B cell (primary cell): ENCODE measurements around the gene UBE3C. TPM values are rescaled to one million over a fixed set of nuclear protein-coding genes. Genes with fewer than 3 reads are reported as not detected.

Source experiments
- ATAC-seq: fragments of 200-7000 bp; cut with Tn5 transposase; one replicate; pipeline ENCODE4 v1.10.0; 2021; ENCODE audit warnings: low read depth, mild to moderate bottlenecking, moderate number of reproducible peaks, moderate library complexity
- CTCF ChIA-PET: fragments of 350-600 bp; sonication (Branson Sonifier 250); formaldehyde crosslinking; loops from one replicate; lab custom pipeline; 2021; ENCODE audit warnings: antibody characterized with exemption, inconsistent platforms; lab: Charles Lee
- POLR2A ChIA-PET: fragments of 350-600 bp; sonication (Branson Sonifier 250); formaldehyde crosslinking; loops from one replicate; lab custom pipeline; 2021; ENCODE audit warnings: antibody characterized with exemption; lab: Charles Lee
- DNase-seq: peaks from one replicate; pipeline ENCODE4 v3.0.0; 2013
- H2AFZ ChIP-seq: 2 replicates; pipeline ENCODE4 v1.6.1; 2012; ENCODE audit warnings: mild to moderate bottlenecking, low read depth, low read length; ENCODE audit not compliant: insufficient read depth, poor library complexity, severe bottlenecking
- H3K27ac ChIP-seq, 2 donors: 1 replicate in 1 of 2; 2 replicates in 1 of 2; pipeline ENCODE4 v1.5.1; 2012 to 2013; ENCODE audit warnings: low read length in 2 of 2, mild to moderate bottlenecking in 2 of 2, moderate library complexity in 1 of 2
- H3K27me3 ChIP-seq, 4 experiments: fragments of 200-600 bp in 1 of 4; sonication (generic) in 1 of 4; replicated peaks in 1 of 4; 1 replicate in 2 of 4; 2 replicates in 2 of 4; pipeline versions ENCODE4 v1.6.1 to v1.7.0; 2013 to 2016; ENCODE audit warnings: low read length in 3 of 4, mild to moderate bottlenecking in 2 of 4, mixed read lengths in 1 of 4, moderate library complexity in 1 of 4; ENCODE audit not compliant: insufficient read depth in 4 of 4, control insufficient read depth in 3 of 4; ENCODE audit errors: control extremely low read depth in 1 of 4
- H3K36me3 ChIP-seq, 2 experiments: replicated peaks in 1 of 2; 1 replicate in 1 of 2; 2 replicates in 1 of 2; pipeline versions ENCODE4 v1.6.1 to v1.7.1; 2013; ENCODE audit warnings: low read length in 1 of 2; ENCODE audit not compliant: insufficient read depth in 2 of 2, control insufficient read depth in 1 of 2; ENCODE audit errors: control extremely low read depth in 1 of 2, extremely low read depth in 1 of 2
- H3K4me1 ChIP-seq, 2 donors: fragments of 200-600 bp in 1 of 2; sonication (generic) in 1 of 2; 1 replicate in 1 of 2; 2 replicates in 1 of 2; pipeline versions ENCODE4 v1.5.1 to v1.6.1; 2013 to 2017; ENCODE audit warnings: low read length in 2 of 2; ENCODE audit not compliant: control insufficient read depth in 2 of 2, insufficient read depth in 2 of 2
- H3K4me2 ChIP-seq: replicated peaks from 2 replicates; pipeline ENCODE3; 2012; ENCODE audit warnings: mild to moderate bottlenecking, low read depth, low read length; ENCODE audit not compliant: poor library complexity, severe bottlenecking
- H3K4me3 ChIP-seq, 5 experiments: fragments of 200-600 bp in 1 of 5; sonication (generic) in 1 of 5; 1 replicate in 3 of 5; 2 replicates in 2 of 5; pipeline versions ENCODE4 v1.5.1 to v1.7.0; 2011 to 2016; ENCODE audit warnings: low read length in 4 of 5, mild to moderate bottlenecking in 4 of 5, low read depth in 2 of 5, control low read depth in 1 of 5, moderate library complexity in 1 of 5; ENCODE audit not compliant: insufficient read depth in 1 of 5; ENCODE audit errors: control extremely low read depth in 1 of 5, extremely low read depth in 1 of 5
- H3K79me2 ChIP-seq: fragments of 200-600 bp; sonication (generic); one replicate; pipeline ENCODE4 v1.6.0; 2016; ENCODE audit warnings: low read length; ENCODE audit not compliant: control insufficient read depth, insufficient read depth
- H3K9ac ChIP-seq: fragments of 200-600 bp; sonication (generic); 2 replicates; pipeline ENCODE4 v1.6.1; 2017; ENCODE audit warnings: mild to moderate bottlenecking, low read length, moderate library complexity
- H3K9me3 ChIP-seq, 3 donors: one replicate each; pipeline versions ENCODE4 v1.6.1 to v1.7.1; 2013; ENCODE audit warnings: low read length in 2 of 3; ENCODE audit not compliant: control insufficient read depth in 2 of 3, insufficient read depth in 1 of 3; ENCODE audit errors: control extremely low read depth in 1 of 3
- H4K20me1 ChIP-seq: 2 replicates; pipeline ENCODE4 v1.6.0; 2012; ENCODE audit warnings: mild to moderate bottlenecking, low read length; ENCODE audit not compliant: insufficient read depth, control insufficient read depth, poor library complexity, severe bottlenecking
- H3K27ac Mint-ChIP-seq: one replicate; pipeline ENCODE4 v1.8.0; 2021; ENCODE audit warnings: mixed read lengths
- H3K27me3 Mint-ChIP-seq: one replicate; pipeline ENCODE4 v1.8.0; 2021; ENCODE audit warnings: mixed read lengths
- H3K4me1 Mint-ChIP-seq: one replicate; pipeline ENCODE4 v1.8.0; 2021; ENCODE audit warnings: mixed read lengths
- H3K4me3 Mint-ChIP-seq: one replicate; pipeline ENCODE4 v1.8.0; 2021; ENCODE audit warnings: mixed read lengths
- H3K9me3 Mint-ChIP-seq: one replicate; pipeline ENCODE4 v1.8.0; 2022; ENCODE audit warnings: mixed read lengths; ENCODE audit not compliant: insufficient read depth
- EZH2 ChIP-seq: IDR thresholded peaks from 2 replicates; pipeline ENCODE4 v1.6.1; 2012; ENCODE audit warnings: borderline replicate concordance, low read depth, mild to moderate bottlenecking, moderate library complexity, low read length; ENCODE audit not compliant: insufficient read depth, poor library complexity, severe bottlenecking
- WGBS: methylation state at CpG from one replicate; pipeline ENCODE4 v1.1.5; 2013; ENCODE audit warnings: missing lambda C conversion rate; ENCODE audit not compliant: insufficient coverage; 5-methylcytosine and 5-hydroxymethylcytosine counted together
- intact Hi-C: fragments of 100-400 bp; cut with micrococcal nuclease; formaldehyde crosslinking; loops from one replicate; pipeline ENCODE4 v1.10.0; 2022
- polyA plus RNA-seq: library from polyadenylated mRNA; depleted of rRNA; stranded (reverse); fragments of >200 nt; gene quantifications from 2 replicates; pipeline ENCODE4 v1.2.3, GENCODE V29; 2012
- total RNA-seq, 2 donors: library from RNA; stranded (reverse); fragments of 120-200 nt in 1 of 2; gene quantifications; 1 replicate in 1 of 2; 2 replicates in 1 of 2; pipeline versions ENCODE4 v1.2.3 to v1.2.4, GENCODE V29; 2013 to 2022
- TF ChIP-seq, protein P1 (sequence below): fragments of 200-600 bp; IDR thresholded peaks from one replicate; pipeline ENCODE4 v1.8.0; 2022; ENCODE audit warnings: antibody characterized with exemption, mild to moderate bottlenecking

UBE3C gene
- total and polyA plus RNA-seq, 2 donors (not counting 1 experiment from before 2014, with no cell fraction given): 17.8 to 66.5 TPM

DNA sequence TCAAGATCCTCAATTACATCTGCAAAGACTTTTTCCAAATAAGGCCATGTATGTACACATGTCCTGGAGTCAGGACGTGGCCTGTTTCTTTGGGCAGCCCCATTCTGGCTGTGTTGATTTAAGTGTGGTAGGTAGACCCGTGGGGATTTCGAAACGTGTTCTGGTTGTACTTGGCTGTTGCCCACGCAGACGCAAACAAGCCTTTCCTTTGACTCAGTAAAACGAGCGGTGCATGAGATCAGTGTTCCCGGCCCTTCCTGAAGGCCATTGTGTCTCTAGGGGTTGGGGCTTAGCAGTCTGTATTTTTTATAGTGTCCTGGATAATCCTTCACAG lies 133.2 kb downstream of the UBE3C start:
- Mint-ChIP-seq H3K27ac (no peak overlapping the region), H3K4me3 (no peak overlapping the region), H3K9me3 (no peaks in the 10 kb centered on the region), H3K4me1 (peaks cover 3% of the 10 kb centered on the region), H3K27me3 (no peaks in the 10 kb centered on the region)
- Histone ChIP-seq H2AFZ (no peak overlapping the region), H3K36me3 (peaks cover 5 to 25% of the 10 kb centered on the region in 2 experiments), H3K4me3 (no peak overlapping the region), H3K79me2 (no peaks in the 10 kb centered on the region), H3K9ac (no peak overlapping the region), H3K27ac (no peak overlapping the region), H3K4me2 (no peak overlapping the region), H3K4me1 (peaks cover 0 to 8% of the 10 kb centered on the region in 2 donors), H4K20me1 (no peaks in the 10 kb centered on the region), H3K27me3 (no peaks in the 10 kb centered on the region), H3K9me3 (no peaks in the 10 kb centered on the region)
- DNase-seq (no peak), ATAC-seq (no peak)
- no peak for TF ChIP-seq EZH2
- TF ChIP-seq, protein P1, sequence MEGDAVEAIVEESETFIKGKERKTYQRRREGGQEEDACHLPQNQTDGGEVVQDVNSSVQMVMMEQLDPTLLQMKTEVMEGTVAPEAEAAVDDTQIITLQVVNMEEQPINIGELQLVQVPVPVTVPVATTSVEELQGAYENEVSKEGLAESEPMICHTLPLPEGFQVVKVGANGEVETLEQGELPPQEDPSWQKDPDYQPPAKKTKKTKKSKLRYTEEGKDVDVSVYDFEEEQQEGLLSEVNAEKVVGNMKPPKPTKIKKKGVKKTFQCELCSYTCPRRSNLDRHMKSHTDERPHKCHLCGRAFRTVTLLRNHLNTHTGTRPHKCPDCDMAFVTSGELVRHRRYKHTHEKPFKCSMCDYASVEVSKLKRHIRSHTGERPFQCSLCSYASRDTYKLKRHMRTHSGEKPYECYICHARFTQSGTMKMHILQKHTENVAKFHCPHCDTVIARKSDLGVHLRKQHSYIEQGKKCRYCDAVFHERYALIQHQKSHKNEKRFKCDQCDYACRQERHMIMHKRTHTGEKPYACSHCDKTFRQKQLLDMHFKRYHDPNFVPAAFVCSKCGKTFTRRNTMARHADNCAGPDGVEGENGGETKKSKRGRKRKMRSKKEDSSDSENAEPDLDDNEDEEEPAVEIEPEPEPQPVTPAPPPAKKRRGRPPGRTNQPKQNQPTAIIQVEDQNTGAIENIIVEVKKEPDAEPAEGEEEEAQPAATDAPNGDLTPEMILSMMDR: no peak
- CTCF ChIA-PET: interaction anchor here (1.0 to 2.7 kb wide), 4 partner anchors 17 to 302 kb away, joined by 3 to 8 read pairs (median 4); no protein-coding TSS in a partner anchor
- POLR2A ChIA-PET: no interaction called here
- intact Hi-C loops: loop anchor here (2.0 kb wide), 1 partner anchor 301 kb away; no protein-coding TSS in a partner anchor
- 75% methylated on average over 7 of the region's 9 CpGs for WGBS

DNA sequence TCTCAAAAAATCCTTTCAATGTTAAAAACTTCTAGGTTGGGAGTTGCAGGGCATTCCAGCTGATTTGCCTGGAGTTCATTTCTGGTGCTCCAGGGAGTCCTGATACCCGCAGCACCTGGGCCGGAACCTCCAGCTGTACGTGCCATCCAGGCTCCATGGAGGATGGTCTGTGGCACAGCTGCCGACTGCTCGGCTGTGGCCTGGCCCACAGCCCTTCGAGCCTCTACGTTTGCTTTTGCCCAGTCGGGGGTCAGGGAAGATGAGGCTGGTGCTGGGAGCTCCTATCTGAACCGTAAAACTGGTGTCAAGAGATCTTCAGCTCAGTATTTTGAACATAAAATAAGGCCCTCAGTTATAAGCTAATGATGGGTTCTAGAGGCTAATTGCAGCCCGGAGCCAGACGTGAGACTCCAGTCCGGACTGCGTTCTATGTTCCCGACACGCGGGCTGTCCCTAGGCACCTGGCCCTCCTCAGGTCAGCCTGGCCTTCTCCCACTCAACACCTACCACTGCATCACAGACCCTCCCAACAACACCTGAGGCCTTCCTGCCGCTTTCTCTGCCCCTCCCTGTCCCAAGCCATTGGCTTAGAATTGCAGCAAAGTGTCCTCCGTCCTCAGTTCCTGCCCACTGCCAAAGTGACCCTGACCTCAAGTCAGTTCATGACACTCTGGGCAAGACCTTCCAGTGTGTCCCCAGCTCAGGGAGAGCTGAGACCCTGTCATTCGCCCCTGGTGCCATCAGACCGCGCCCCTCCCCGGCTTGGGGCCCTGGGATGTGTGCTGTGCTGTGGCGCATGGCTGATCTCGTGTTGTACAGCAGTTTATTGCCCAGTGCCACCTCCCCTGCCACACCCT lies 133.9 kb downstream of the UBE3C start:
- no peaks in the 10 kb centered on the region for H3K9me3 ChIP-seq
- H3K79me2 ChIP-seq: no peaks in the 10 kb centered on the region
- no peak overlapping the region for H3K27ac ChIP-seq
- WGBS: 94% methylated on average over 23 of the region's 24 CpGs
- H3K27me3 ChIP-seq: peaks cover 0 to under 1% (median 0%) of the 10 kb centered on the region in 4 experiments
- H3K4me3 ChIP-seq: no peak overlapping the region
- POLR2A ChIA-PET: no interaction called here
- no peak overlapping the region for H3K4me2 ChIP-seq
- CTCF ChIA-PET: interaction anchor here (1.0 to 2.7 kb wide), 4 partner anchors 18 to 303 kb away, joined by 3 to 8 read pairs (median 5); no protein-coding TSS in a partner anchor
- peaks cover 3% of the 10 kb centered on the region for H3K4me1 Mint-ChIP-seq
- no peaks in the 10 kb centered on the region for H3K9me3 Mint-ChIP-seq
- H3K4me3 Mint-ChIP-seq: no peak overlapping the region
- no peaks in the 10 kb centered on the region for H3K27me3 Mint-ChIP-seq
- no peak overlapping the region for H3K27ac Mint-ChIP-seq
- DNase-seq (no peak), ATAC-seq (no peak)
- H3K9ac ChIP-seq: no peak overlapping the region
- peaks cover 0 to 8% of the 10 kb centered on the region in 2 donors for H3K4me1 ChIP-seq
- no peaks in the 10 kb centered on the region for H4K20me1 ChIP-seq
- peaks cover 5 to 21% of the 10 kb centered on the region in 2 experiments for H3K36me3 ChIP-seq
- H2AFZ ChIP-seq: no peak overlapping the region
- intact Hi-C loops: loop anchor here (1.0 to 2.0 kb wide), 2 partner anchors 68 to 302 kb away; no protein-coding TSS in a partner anchor
- TF ChIP-seq EZH2: no peak
- TF ChIP-seq, protein P1: no peak
